IMR-90 (cell line): ENCODE measurements around the gene CYP46A1. TPM values are rescaled to one million over a fixed set of nuclear protein-coding genes. Genes with fewer than 3 reads are reported as not detected.

ENCODE experiments used
- ATAC-seq: fragments of 200-7000 bp; cut with Tn5 transposase; 2 replicates; pipeline ENCODE4 v1.9.1; 2020; ENCODE audit warnings: low read depth, mild to moderate bottlenecking, moderate library complexity
- BruUV-seq: library from RNA; stranded (reverse); fragments of 400-500 nt; replicated peaks from 2 replicates; lab custom pipeline; 2021; lab: Mats Ljungman, UMichigan
- CTCF ChIA-PET: fragments of 300-600 bp; formaldehyde crosslinking; extraction: SDS; loops from one replicate; lab custom pipeline; 2021; ENCODE audit warnings: antibody characterized with exemption; lab: Yijun Ruan, JAX
- POLR2A ChIA-PET: fragments of 300-600 bp; sonication (Branson Sonifier 250); formaldehyde crosslinking; loops from one replicate; lab custom pipeline; 2022; ENCODE audit warnings: antibody characterized with exemption; ENCODE audit not compliant: unreplicated experiment; lab: Charles Lee
- DNase-seq: peaks from one replicate; pipeline ENCODE4 v3.0.0; 2013
- H2AFZ ChIP-seq: replicated peaks from 2 replicates; pipeline ENCODE3; 2013; ENCODE audit warnings: low read length, mild to moderate bottlenecking; ENCODE audit not compliant: poor library complexity
- H2AK5ac ChIP-seq: 2 replicates; pipeline ENCODE4 v1.6.1; 2013; ENCODE audit warnings: low read depth, low read length, inconsistent platforms
- H2AK9ac ChIP-seq: replicated peaks from 2 replicates; pipeline ENCODE3; 2013; ENCODE audit warnings: mild to moderate bottlenecking, low read depth, low read length, moderate library complexity; ENCODE audit not compliant: poor library complexity
- H2BK120ac ChIP-seq: 2 replicates; pipeline ENCODE4 v1.6.1; 2013; ENCODE audit warnings: low read depth, low read length, inconsistent platforms
- H2BK15ac ChIP-seq: 3 replicates; pipeline ENCODE4 v1.6.1; 2013; ENCODE audit warnings: low read depth, low read length, inconsistent platforms
- H2BK20ac ChIP-seq: 2 replicates; pipeline ENCODE4 v1.6.1; 2013; ENCODE audit warnings: low read depth, mild to moderate bottlenecking, inconsistent platforms, low read length, moderate library complexity
- H2BK5ac ChIP-seq: 2 replicates; pipeline ENCODE4 v1.6.1; 2013; ENCODE audit warnings: mild to moderate bottlenecking, low read depth, low read length, inconsistent platforms; ENCODE audit not compliant: poor library complexity, severe bottlenecking
- H3K14ac ChIP-seq: replicated peaks from 2 replicates; pipeline ENCODE4 v1.6.1; 2013; ENCODE audit warnings: low read depth, low read length, inconsistent platforms
- H3K18ac ChIP-seq: 2 replicates; pipeline ENCODE4 v1.6.1; 2013; ENCODE audit warnings: low read depth, low read length, control low read depth
- H3K23ac ChIP-seq: 2 replicates; pipeline ENCODE4 v1.6.1; 2013; ENCODE audit warnings: low read depth, low read length, inconsistent platforms
- H3K27ac ChIP-seq: 2 replicates; pipeline ENCODE4 v1.5.1; 2013; ENCODE audit warnings: mild to moderate bottlenecking, control low read depth, low read length; ENCODE audit not compliant: insufficient read depth
- H3K27me3 ChIP-seq: 2 replicates; pipeline ENCODE4 v1.6.1; 2013; ENCODE audit warnings: low read length; ENCODE audit not compliant: control insufficient read depth, insufficient read depth
- H3K36me3 ChIP-seq: 2 replicates; pipeline ENCODE4 v1.6.1; 2013; ENCODE audit warnings: low read length, mixed read lengths; ENCODE audit not compliant: control insufficient read depth, insufficient read depth
- H3K4ac ChIP-seq: 2 replicates; pipeline ENCODE4 v1.6.1; 2013; ENCODE audit warnings: low read depth, low read length, inconsistent platforms
- H3K4me1 ChIP-seq: 2 replicates; pipeline ENCODE4 v1.6.1; 2013; ENCODE audit warnings: low read length, mixed read lengths; ENCODE audit not compliant: control insufficient read depth, insufficient read depth
- H3K4me2 ChIP-seq: 2 replicates; pipeline ENCODE4 v1.6.1; 2013; ENCODE audit warnings: low read depth, mild to moderate bottlenecking, control low read depth, low read length, moderate library complexity
- H3K4me3 ChIP-seq: 2 replicates; pipeline ENCODE4 v1.5.1; 2013; ENCODE audit warnings: low read depth, mild to moderate bottlenecking, control low read depth, low read length, moderate library complexity; ENCODE audit not compliant: insufficient read depth
- H3K56ac ChIP-seq: 2 replicates; pipeline ENCODE4 v1.6.1; 2013; ENCODE audit warnings: low read length, inconsistent platforms; ENCODE audit not compliant: insufficient read depth; ENCODE audit errors: extremely low read depth
- H3K79me1 ChIP-seq, 2 experiments: 2 replicates each; pipeline ENCODE4 v1.6.1; 2013; ENCODE audit warnings: low read length in 2 of 2, inconsistent platforms in 1 of 2, low read depth in 1 of 2
- H3K9ac ChIP-seq: 2 replicates; pipeline ENCODE4 v1.6.1; 2013; ENCODE audit warnings: low read depth, low read length, control low read depth
- H3K9me1 ChIP-seq: 2 replicates; pipeline ENCODE4 v1.6.1; 2013; ENCODE audit warnings: low read length, inconsistent platforms; ENCODE audit not compliant: insufficient read depth
- H3K9me3 ChIP-seq: 2 replicates; pipeline ENCODE4 v1.6.1; 2013; ENCODE audit warnings: low read length; ENCODE audit not compliant: control insufficient read depth, insufficient read depth
- H4K20me1 ChIP-seq: 2 replicates; pipeline ENCODE4 v1.6.1; 2013; ENCODE audit warnings: low read length, inconsistent platforms; ENCODE audit not compliant: insufficient read depth
- H4K5ac ChIP-seq: 2 replicates; pipeline ENCODE4 v1.6.1; 2013; ENCODE audit warnings: mild to moderate bottlenecking, low read depth, low read length, control low read depth
- H4K8ac ChIP-seq, 2 experiments: 2 replicates each; pipeline ENCODE4 v1.6.1; 2013; ENCODE audit warnings: low read depth in 2 of 2, low read length in 2 of 2, control low read depth in 1 of 2, inconsistent platforms in 1 of 2
- H4K91ac ChIP-seq: 2 replicates; pipeline ENCODE4 v1.6.1; 2013; ENCODE audit warnings: low read depth, low read length, inconsistent platforms; ENCODE audit not compliant: insufficient read depth
- FOS ChIP-seq: fragments of 150-350 bp; IDR thresholded peaks from 2 replicates; pipeline ENCODE4 v1.6.1; 2016; ENCODE audit warnings: low read depth, low read length
- MAFK ChIP-seq: IDR thresholded peaks from 2 replicates; pipeline ENCODE4 v1.6.1; 2012; ENCODE audit warnings: low read depth, low read length, improper control_type of control experiment
- RCOR1 ChIP-seq: IDR thresholded peaks from 2 replicates; pipeline ENCODE4 v1.6.1; 2012; ENCODE audit warnings: mild to moderate bottlenecking, low read length, improper control_type of control experiment; ENCODE audit not compliant: insufficient replicate concordance
- SMC3 ChIP-seq: fragments of 150-350 bp; IDR thresholded peaks from 2 replicates; pipeline ENCODE4 v1.6.1; 2016; ENCODE audit warnings: low read depth, mild to moderate bottlenecking, antibody characterized with exemption, low read length, moderate library complexity
- WGBS, 2 experiments: methylation state at CpG; one replicate each; pipeline versions ENCODE4 v1.1.5 to v1.1.7; 2013; ENCODE audit warnings: missing lambda C conversion rate in 2 of 2; ENCODE audit not compliant: insufficient read length in 1 of 2; ENCODE audit errors: extremely low coverage in 2 of 2; 5-methylcytosine and 5-hydroxymethylcytosine counted together
- dilution Hi-C: fragments of 300-500 bp; cut with HindIII; formaldehyde crosslinking; loops from one replicate; pipeline ENCODE4 v1.14.3; 2018; ENCODE audit warnings: low sequenced_read_pairs; ENCODE audit not compliant: unreplicated experiment
- in situ Hi-C: fragments of 300-500 bp; cut with MboI; formaldehyde crosslinking; loops from 3 replicates; pipeline ENCODE4 v1.14.3; 2019; ENCODE audit warnings: low sequenced_read_pairs, inconsistent platforms, mixed read lengths
- intact Hi-C: fragments of 100-400 bp; cut with micrococcal nuclease; formaldehyde crosslinking; loops from 2 replicates; pipeline ENCODE4 v1.10.0; 2022
- polyA plus RNA-seq, 3 experiments: library from polyadenylated mRNA; depleted of rRNA; stranded (reverse); fragments of >200 nt; gene quantifications; 2 replicates each; pipeline ENCODE4 v1.2.3, GENCODE V29; 2012; ENCODE audit warnings: low replicate concordance in 1 of 3
- total RNA-seq: library from RNA; depleted of rRNA; stranded (reverse); fragments of >200 nt; gene quantifications from 2 replicates; pipeline ENCODE4 v1.2.3, GENCODE V29; 2012
- TF ChIP-seq, protein P1 (sequence below): fragments of 150-350 bp; IDR thresholded peaks from 2 replicates; pipeline ENCODE4 v1.6.1; 2017; ENCODE audit warnings: mild to moderate bottlenecking, antibody characterized with exemption, low read length, low read depth

Gene CYP46A1
- total and polyA plus RNA-seq, 2 of the 4 experiments (the other 2 are of a cell fraction): 0.18 to 0.31 TPM

DNA sequence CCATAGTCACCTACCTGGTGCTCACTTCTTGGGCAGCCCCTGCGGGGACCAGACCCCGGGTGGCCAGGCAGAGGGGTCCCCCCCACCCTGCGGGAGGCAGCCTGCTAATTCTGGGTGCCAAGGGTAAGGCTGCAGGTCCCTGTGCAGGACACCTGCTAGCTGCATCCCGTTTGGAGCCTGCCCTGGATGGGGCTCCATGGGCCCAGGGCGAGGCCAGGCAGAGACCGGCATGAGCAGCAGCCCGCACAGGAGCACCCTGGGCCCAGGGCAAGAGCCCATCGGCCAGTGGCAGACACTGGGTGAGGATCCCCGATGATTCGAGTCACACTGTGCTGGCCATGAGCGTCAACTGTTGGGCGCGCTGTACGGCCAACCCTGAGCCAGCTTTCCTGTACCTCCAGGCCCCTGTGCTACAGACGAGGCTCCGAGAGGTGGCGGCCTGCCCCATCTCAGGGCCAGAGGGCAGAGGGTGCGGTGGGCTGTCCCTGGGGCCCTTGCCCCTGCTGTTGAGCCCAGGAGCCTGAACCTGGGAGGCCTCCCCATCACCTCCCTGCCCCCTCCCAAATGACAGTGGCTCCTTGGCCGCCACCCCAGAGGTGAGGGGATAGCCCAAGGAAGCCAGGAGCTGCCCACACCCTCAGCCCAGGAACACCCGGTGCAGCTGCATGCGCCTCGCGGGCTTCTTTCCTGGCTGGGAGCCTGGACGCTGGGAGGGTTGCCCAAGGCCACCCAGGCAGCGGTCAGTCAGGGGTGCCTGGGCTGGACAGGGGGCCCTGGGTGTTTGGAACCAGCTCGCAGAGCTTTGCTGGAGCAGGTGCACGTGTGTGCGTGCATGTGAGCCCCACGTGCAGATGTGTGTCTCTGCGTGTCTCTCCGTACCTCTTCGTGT lies 47.7 kb downstream of the CYP46A1 start:
- Histone ChIP-seq H3K9ac (no peak overlapping the region), H3K4me2 (no peak overlapping the region), H3K27me3 (no peaks in the 10 kb centered on the region; the same call in 1 of the 2 replicates), H2BK120ac (peak overlapping the region; percentile 32), H2AK9ac (no peak overlapping the region), H4K8ac (no peak overlapping the region), H4K20me1 (no peaks in the 10 kb centered on the region), H3K36me3 (no peaks in the 10 kb centered on the region), H3K18ac (no peak overlapping the region), H4K91ac (no peak overlapping the region), H2AK5ac (peak overlapping the region; percentile 54; the same call in 1 of the 2 replicates), H3K9me1 (peaks cover 5% of the 10 kb centered on the region; the same call in 1 of the 2 replicates), H3K79me1 (no peaks in the 10 kb centered on the region), H3K14ac (no peak overlapping the region), H3K4me1 (peaks cover 3% of the 10 kb centered on the region; the same call in 1 of the 2 replicates), H3K56ac (no peak overlapping the region), H3K27ac (no peak overlapping the region), H2BK20ac (no peak overlapping the region), H2BK15ac (no peak overlapping the region), H3K4ac (no peak overlapping the region; the same call in 1 of the 2 replicates), H4K5ac (no peak overlapping the region), H3K4me3 (no peak overlapping the region), H3K23ac (no peak overlapping the region), H2BK5ac (no peak overlapping the region), H3K9me3 (no peaks in the 10 kb centered on the region), H2AFZ (no peak overlapping the region)
- intact Hi-C loops: loop anchor here (2.0 to 5.0 kb wide), 2 partner anchors 63 to 76 kb away; no protein-coding TSS in a partner anchor
- no peak for ATAC-seq
- POLR2A ChIA-PET: no interaction called here
- CTCF ChIA-PET: no interaction called here
- TF ChIP-seq MAFK (no peak), SMC3 (no peak), FOS (no peak), RCOR1 (no peak)
- TF ChIP-seq, protein P1, sequence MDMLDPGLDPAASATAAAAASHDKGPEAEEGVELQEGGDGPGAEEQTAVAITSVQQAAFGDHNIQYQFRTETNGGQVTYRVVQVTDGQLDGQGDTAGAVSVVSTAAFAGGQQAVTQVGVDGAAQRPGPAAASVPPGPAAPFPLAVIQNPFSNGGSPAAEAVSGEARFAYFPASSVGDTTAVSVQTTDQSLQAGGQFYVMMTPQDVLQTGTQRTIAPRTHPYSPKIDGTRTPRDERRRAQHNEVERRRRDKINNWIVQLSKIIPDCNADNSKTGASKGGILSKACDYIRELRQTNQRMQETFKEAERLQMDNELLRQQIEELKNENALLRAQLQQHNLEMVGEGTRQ: no peak
- 76% methylated on average over 25 of the region's 32 CpGs; no CpG with 5 or more reads in 1 of the 2 experiments for WGBS, 2 experiments
- dilution Hi-C loops: no loop called here
- BruUV-seq: no TSS peak
- no peak for DNase-seq
- in situ Hi-C loops: no loop called here
